Bronchial epithelial cell (primary cell): ENCODE results near the gene SGTB. TPM values are rescaled to one million over a fixed set of nuclear protein-coding genes. Genes with fewer than 3 reads are reported as not detected.

Experiments
- DNase-seq: peaks from one replicate; pipeline ENCODE4 v3.0.0-alpha.2; 2010; ENCODE audit warnings: low read depth
- FAIRE-seq: peaks from 2 replicates; lab custom pipeline; 2011; peaks lifted over from hg19 to GRCh38; lab: Jason Lieb, UNC
- H3K27me3 ChIP-seq: 2 replicates; pipeline ENCODE4 v1.5.1; 2011; ENCODE audit warnings: low read length; ENCODE audit not compliant: control insufficient read depth, insufficient read depth
- H3K36me3 ChIP-seq: 2 replicates; pipeline ENCODE4 v1.5.1; 2011; ENCODE audit warnings: low read length; ENCODE audit not compliant: control insufficient read depth, insufficient read depth
- H3K4me3 ChIP-seq: 2 replicates; pipeline ENCODE4 v1.5.1; 2011; ENCODE audit warnings: mild to moderate bottlenecking, low read depth, low read length, control low read depth
- CTCF ChIP-seq: IDR thresholded peaks from 2 replicates; pipeline ENCODE4 v1.5.1; 2011; ENCODE audit warnings: mild to moderate bottlenecking, moderate library complexity, low read length, control low read depth, inconsistent platforms; ENCODE audit not compliant: insufficient read depth, severe bottlenecking
- total RNA-seq: library from RNA; depleted of rRNA; stranded (reverse); fragments of >200 nt; gene quantifications from 2 replicates; pipeline ENCODE4 v1.2.1, GENCODE V29; 2014

The SGTB gene
- total RNA-seq, 1 donor from 2014 or later, result 12.9 TPM

- no peak for FAIRE-seq
Measured at GRCh38 chr5:65766781-65767180, 44.9 kb upstream of the SGTB start.

GRCh38 chr5:65766175-65766574 lies 44.3 kb upstream of the SGTB start:
- Histone ChIP-seq H3K4me3 (no peak overlapping the region), H3K27me3 (no peaks in the 10 kb centered on the region), H3K36me3 (peaks cover 8% of the 10 kb centered on the region)
- DNase-seq, result no peak
- TF ChIP-seq CTCF, result no peak
- FAIRE-seq, result no peak

More at GRCh38 chr5:65766781-65767180, 44.9 kb upstream of the SGTB start:
- peaks cover 8% of the 10 kb centered on the region for H3K36me3 ChIP-seq
- H3K27me3 ChIP-seq, result no peaks in the 10 kb centered on the region
- TF ChIP-seq CTCF, result no peak
- DNase-seq, result no peak
- no peak overlapping the region for H3K4me3 ChIP-seq

GRCh38 chr5:65765582-65765981 lies 43.7 kb upstream of the SGTB start:
- Histone ChIP-seq H3K4me3 (no peak overlapping the region), H3K36me3 (peaks cover 8% of the 10 kb centered on the region), H3K27me3 (no peaks in the 10 kb centered on the region)
- no peak for TF ChIP-seq CTCF
- DNase-seq, result no peak
- no peak for FAIRE-seq

GRCh38 chr5:65762234-65762633 lies 40.3 kb upstream of the SGTB start:
- Histone ChIP-seq H3K27me3 (no peaks in the 10 kb centered on the region), H3K36me3 (peaks cover 9% of the 10 kb centered on the region), H3K4me3 (no peak overlapping the region)
- FAIRE-seq (no peak), DNase-seq (peak; percentile 34)
- no peak for TF ChIP-seq CTCF

GRCh38 chr5:65760504-65761275 lies 38.8 kb upstream of the SGTB start:
- Histone ChIP-seq H3K27me3 (no peaks in the 10 kb centered on the region), H3K36me3 (peaks cover 4% of the 10 kb centered on the region), H3K4me3 (no peak overlapping the region)
- peak; percentile 30 for TF ChIP-seq CTCF
- FAIRE-seq, result no peak
- DNase-seq, result peak; percentile 57

- Histone ChIP-seq H3K4me3 (no peak overlapping the region), H3K27me3 (no peaks in the 10 kb centered on the region), H3K36me3 (peaks cover 4% of the 10 kb centered on the region)
- DNase-seq (no peak), FAIRE-seq (no peak)
- no peak for TF ChIP-seq CTCF
Measured at GRCh38 chr5:65758546-65759144, 36.7 kb upstream of the SGTB start.
